Measurements from ENCODE around the gene OR4F3. TPM values are rescaled to one million over a fixed set of nuclear protein-coding genes. Genes with fewer than 3 reads are reported as not detected.
"Not testable (repeated sequence)": the region's sequence is repeated elsewhere in the genome, so short reads cannot be mapped to it uniquely, and the experiment has no call there.

The OR4F3 gene
- total RNA-seq: not detected

GRCh38 chr5:181366968-181367367 lies at the start of gene OR4F3:
OR4F3 (plus strand) TSS chr5:181367268.
- in situ Hi-C loops (cut with MboI; ENCODE audit: low pct_ligation_motif_present in 1 of 4, low pct_unique_long_range_greater_than_20kb in 1 of 4, low sequenced_read_pairs in 3 of 4); H3K4me3 ChIP-seq; H3K36me3 ChIP-seq; H3K27ac ChIP-seq; intact Hi-C loops (cut with DNase I; ENCODE audit: low total_unique reads); H3K4me1 ChIP-seq; H3K9me3 ChIP-seq; H3K27me3 ChIP-seq; DNase-seq: not testable (repeated sequence)

Other genes with a start within 250 kb of the OR4F3 start
- not detected for gene OR2V1, start 236.1 kb upstream of the OR4F3 start, total RNA-seq
- not detected for gene OR2V2, start 219.7 kb upstream of the OR4F3 start, total RNA-seq
- 10 to 100 TPM in 1 of 4 donors, 1 to 10 TPM in 2, not detected in 1; 2.5 to 16.7 (median 7.5) TPM for gene TRIM7, start 162.1 kb upstream of the OR4F3 start, total RNA-seq
- 10 to 100 TPM; 17.9 to 23.9 (median 18.7) TPM for gene TRIM41, start 144.0 kb upstream of the OR4F3 start, total RNA-seq
- 1,000 to 10,000 TPM; 1,633 to 1,930 (median 1,753) TPM for gene RACK1, start 123.4 kb upstream of the OR4F3 start, total RNA-seq
- gene TRIM52, start 106.1 kb upstream of the OR4F3 start, total RNA-seq: 10 to 100 TPM; 14.7 to 24.3 (median 20.4) TPM